CMK (cell line): ENCODE data around the gene LYAR.
A peak's percentile ranks its signal among the peaks of the same experiment; 100 is the strongest.

Experiments
- DNase-seq: peaks from one replicate; pipeline ENCODE4 v3.0.0-alpha.2; 2010; ENCODE audit warnings: low read depth

Gene LYAR, protein sequence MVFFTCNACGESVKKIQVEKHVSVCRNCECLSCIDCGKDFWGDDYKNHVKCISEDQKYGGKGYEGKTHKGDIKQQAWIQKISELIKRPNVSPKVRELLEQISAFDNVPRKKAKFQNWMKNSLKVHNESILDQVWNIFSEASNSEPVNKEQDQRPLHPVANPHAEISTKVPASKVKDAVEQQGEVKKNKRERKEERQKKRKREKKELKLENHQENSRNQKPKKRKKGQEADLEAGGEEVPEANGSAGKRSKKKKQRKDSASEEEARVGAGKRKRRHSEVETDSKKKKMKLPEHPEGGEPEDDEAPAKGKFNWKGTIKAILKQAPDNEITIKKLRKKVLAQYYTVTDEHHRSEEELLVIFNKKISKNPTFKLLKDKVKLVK

DNA sequence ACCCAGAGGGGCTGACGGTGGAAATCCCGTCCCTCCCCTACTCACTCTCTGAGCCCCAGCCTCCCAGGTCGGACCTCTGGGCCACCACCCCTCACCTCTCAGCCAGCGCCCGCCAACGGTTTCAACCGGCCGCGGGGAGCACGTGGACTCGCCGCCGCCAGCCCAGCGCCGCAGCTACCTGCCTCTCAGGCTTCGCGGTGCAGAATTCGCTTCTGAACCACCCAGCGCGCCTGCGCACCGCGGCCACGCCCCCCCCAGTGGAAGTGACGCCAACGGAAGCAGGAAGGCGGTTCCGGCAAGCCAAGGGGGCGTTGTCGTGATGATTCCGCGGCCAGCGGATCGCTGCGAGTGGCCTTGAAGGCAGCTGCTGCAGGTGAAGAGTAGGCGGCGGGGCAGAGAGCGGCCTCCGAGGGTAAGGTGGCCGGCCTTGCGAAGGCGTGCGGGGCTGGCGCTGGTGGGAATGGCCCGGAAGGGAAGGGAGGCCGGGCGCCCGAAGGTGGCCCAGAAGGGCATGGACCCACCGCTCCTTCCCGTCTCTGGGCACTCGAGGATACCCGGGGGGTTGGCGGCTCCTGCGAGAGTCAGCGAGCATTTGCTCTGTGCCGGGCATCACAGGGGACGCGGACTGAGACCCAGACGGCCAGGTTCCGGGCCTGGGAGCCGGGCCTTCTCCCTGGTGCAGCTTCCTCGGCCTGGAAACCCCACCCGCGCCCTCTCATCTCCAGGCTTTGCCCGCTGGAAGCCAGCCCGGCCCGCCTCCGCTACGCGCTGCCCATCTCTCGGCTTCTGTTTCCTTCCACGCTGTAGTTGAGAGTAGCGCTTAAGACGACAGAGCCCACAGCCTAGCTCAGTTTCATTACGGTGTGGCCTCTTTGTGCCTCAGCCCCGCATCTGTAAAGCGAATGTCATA is at the start of gene LYAR, which contains the start of gene ZBTB49:
TSS of gene LYAR (minus strand) at position 214 of the 910 bp plus-strand sequence. CDS start 6,412 bp downstream, outside the sequence.
TSS of gene ZBTB49 (plus strand) at position 311 of the 910 bp plus-strand sequence. CDS start 9,695 bp downstream, outside the sequence.
- DNase-seq, result peak; percentile 78

DNA sequence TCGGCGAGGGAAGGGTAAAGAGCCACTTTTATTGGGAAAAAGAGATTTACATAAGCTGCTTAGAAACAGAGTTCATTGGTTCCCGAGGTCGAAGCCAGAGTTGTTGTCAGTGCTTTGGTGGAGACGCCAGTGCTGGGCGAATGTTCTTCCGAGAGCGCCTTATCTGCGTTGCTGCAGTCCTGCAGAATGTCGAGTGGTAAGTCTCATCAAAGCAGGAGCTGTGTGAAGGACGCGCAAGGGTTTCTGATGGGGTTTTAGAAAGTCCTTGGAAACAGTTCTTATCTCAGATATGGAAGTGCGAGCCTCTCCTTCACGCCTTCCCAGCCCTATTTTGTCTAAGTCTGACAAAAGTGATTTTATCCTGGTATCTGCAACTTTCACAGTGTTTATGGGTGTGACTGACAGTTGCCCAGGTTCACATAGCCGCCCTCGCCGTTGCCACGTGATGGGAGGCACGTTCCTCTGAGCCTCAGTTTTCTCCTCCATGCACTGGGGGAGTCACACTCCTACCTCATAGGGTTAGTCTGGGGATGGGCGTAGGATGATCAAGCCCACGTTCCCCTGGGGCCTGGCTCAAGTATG is 49.6 kb upstream of the LYAR start:
- DNase-seq, result no peak

DNA sequence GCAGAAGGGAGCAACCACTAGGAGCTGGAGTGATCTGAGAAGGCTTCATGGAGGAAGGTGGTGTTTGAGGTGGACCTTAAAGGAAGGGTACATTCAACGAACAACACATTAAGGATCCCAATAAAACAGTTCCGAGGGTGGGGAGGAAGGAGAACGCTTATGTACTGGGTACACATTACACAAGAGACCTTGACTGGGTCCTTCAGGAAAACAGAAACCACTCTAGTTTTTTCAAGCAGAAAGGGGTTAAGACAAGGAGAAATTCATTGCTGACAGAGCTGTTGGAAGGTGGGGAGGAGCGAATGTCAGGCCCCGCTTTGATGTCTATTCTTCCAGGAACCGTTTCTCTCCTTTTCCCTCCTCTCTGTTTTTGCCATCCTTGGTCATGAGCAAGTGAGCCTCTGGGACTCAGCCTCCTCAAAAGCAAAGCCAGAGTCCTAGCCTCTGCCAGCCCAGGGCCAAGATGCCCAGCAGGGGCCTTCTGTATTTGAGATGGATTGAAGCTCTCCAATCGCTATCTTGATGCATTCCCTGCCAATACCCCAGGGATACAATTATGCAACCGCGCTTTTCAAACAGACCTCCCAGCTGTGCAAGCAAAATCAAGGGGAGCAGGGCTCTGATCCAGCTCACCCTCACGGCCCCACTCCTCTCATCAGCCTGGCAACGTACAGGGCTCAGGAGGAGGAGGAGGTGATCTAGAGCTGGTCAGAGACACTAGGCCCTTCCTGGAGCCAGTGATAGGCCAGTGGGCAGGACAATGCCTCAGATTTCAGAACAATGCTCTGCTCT is 48.5 kb upstream of the LYAR start:
- DNase-seq, result no peak

DNA sequence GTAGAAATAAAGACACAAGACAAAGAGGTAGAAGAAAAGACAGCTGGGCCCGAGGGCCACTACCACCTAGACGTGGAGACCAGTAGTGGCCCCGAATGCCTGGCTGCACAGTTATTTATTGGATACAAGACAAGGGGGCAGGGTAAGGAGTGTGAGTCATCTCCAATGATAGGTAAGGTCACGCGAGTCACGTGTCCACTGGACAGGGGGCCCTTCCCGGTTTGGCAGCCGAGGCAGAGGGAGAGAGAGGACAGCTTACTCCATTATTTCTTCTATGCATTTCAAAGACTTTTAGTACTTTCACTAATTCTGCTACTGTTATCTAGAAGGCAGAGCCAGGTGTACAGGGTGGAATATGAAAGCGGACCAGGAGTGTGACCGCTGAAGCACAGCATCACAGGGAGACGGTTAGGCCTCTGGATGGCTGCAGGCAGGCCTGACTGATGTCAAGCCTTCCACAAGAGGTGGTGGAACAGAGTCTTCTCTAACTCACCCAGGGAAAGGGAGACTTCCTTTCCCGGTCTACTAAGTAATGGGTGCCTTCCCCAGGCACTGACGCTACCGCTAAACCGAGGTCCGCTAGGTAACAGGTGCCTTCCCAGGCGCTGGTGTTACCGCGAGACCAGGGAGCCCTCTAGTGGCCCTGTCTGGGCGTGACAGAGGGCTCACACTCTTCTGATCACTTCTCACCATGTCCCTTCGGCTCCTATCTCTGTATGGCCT is 45.0 kb upstream of the LYAR start:
- no peak for DNase-seq

DNA sequence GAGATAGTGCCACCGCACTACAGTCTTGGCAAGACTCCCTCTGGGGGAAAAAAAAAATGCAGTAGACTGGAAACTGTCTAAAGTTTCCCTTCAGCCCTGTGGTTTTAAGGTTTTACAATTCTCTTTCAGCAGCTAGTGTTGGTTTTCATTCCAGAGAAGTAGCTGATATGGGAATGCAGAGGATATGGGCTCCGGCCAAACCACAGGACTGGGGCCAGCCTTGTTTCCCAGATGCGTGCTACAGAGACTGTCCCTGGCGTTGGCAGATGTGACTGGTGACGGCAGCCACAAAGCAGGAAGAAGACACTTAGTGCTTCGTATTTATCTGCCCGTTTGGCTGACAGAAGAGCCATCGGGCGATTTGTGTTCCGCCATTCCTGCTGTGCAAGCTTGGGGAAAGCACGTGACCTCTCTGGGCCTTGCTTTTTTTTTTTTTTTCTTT is 43.3 kb upstream of the LYAR start:
- peak; percentile 31 for DNase-seq

DNA sequence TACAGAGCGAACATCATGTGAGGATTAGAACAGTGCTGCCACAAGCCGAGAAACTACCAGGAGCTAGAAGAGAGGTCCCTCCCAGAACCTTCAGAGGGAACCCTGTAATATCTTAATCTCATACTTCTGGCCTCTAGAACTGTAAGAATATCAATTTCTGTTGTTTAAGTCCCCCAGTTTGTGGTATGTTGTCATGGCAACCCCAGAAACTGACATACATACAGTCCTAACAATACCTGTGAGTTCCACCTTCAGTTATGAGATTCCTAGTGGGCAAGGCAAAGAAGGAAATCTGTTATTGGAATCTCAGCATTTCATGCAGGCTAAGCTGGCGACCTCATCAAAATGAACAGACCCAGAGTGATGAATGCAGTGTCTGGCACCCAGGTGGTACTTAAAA is 42.6 kb upstream of the LYAR start:
- DNase-seq, result no peak

DNA sequence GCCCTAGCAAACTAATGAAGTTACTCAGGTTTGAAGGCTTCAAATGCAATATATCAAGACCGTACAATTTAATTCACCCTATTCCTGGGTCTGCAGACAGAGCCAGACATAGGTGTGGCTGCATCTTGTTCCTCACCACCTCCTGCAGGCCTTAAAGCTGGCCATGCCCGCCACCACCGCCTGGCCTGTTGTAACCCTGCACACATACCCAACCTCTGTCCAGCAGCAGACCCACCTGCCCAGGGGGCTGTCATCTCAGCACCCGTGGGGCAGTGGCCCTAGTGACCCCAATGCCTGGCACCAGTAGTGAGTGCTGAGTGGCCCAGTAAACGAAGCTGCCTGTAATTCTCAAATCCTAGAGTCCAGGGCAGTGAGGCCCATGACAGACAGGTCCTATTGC is 40.8 kb upstream of the LYAR start:
- no peak for DNase-seq

DNA sequence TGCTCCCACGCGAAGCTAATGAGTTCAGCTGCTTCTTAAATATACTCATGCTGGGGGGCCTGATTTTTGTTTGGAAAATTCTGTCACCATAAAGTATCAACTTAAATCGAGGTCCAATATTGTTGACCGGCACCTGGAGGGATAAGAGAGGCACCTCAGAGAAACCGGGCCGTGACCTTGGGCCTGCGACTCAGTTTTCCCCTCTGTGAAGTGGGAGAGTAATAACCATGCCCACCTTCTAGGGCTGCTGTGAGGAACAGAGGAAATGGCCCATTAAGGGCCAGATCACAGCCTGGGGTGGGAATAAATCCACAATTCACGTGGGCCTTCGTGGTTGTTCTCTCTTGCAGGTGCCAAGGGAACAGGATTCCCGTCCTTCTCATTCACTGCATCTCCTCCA is 39.5 kb upstream of the LYAR start:
- DNase-seq, result no peak

DNA sequence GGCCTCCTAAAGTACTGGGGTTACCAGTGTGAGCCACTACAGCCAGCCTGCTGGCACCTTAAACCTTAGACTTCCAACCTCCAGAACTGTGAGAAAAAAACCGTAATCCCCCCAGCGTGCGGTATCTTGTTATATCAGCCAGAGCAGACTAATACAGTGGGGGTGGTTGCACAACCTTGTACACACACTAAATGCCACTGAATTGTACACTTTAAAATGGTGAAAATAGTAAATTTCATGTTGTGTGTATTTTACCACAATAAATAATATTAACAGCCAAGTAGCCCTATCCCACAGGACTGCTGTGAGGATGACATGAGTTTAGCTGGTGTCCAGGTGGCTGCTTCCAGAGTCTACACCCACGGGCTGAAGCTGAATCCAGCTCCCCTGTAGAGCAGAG is 38.9 kb upstream of the LYAR start:
- no peak for DNase-seq

DNA sequence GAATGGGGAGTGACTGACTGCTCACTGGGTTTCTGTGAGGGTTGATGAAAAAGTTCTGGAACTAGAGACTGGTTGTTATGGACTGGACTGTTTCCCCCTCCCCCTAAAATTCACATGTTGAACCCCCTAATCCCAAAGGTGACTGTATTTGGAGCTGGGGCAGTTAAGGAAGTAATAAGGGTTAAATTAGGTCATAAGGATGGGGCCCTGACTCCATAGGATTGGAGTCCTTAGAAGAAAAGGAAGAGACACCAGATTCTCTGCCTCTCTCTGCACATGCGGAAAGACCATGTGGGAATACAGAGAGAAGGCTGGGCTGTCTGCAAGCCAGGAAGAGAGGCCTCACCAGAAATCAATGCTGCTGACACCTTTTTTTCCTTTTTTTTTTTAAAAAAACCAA is 38.3 kb upstream of the LYAR start:
- no peak for DNase-seq

DNA sequence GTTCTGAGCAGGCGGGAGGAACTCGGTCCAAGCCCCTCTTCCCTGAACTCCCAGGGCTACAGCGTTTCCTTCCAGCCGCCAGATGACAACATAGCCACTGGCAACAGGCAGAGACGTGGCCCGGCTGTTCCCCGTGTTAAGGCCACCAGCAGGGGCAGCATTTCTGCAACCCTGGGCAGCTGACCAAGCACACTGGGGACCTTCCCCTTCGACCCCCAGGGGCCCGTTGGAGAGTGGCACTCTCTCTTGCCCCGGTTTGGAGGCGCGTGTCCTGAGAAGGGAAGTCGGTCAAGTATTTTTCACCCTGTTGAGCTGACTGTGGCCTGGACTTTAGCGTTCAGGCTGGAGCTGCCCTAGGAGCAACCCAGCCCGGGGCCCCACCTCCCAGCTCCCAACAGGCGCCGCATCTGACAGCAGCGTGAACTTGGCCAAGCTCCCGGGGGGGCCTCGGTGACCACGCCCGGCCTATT is 37.7 kb upstream of the LYAR start:
- DNase-seq, result no peak

DNA sequence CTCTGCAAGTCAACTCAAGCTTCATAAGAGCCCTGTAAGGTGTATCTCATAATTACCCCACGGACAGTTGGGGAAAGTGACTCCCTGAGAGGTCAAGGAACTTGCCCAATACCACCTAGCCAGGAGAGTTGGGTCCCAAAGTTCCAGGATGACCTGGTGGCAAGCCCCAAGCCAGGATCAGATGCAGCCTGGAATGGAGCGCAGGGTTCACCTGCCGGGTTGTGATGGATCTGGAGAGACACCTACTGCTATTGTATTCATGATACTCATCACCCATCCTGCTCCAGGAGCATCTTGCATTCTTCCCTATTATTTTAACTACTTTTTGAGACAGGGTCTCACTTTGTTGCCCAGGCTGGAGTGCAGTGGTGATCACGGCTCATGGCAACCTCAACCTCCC is 36.2 kb upstream of the LYAR start:
- no peak for DNase-seq

DNA sequence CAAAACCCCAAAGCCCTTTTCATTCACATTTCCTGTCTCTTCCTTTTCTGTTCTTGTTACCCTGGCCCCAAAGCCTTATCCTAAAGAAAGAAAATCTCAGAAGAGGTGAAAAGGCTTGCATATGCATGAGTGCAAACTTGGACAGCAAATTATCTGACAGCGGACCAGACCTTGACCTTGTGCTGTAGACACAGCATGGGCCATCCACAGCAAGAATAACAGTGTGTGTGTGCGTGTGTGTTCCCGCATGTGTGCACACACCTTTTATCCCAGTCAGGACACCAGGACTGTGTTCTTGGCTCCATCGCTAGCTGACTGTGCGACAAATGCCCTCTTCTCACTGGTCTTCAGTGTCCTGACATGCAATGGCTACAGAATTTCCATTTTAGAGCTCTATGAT is 35.4 kb upstream of the LYAR start:
- no peak for DNase-seq

DNA sequence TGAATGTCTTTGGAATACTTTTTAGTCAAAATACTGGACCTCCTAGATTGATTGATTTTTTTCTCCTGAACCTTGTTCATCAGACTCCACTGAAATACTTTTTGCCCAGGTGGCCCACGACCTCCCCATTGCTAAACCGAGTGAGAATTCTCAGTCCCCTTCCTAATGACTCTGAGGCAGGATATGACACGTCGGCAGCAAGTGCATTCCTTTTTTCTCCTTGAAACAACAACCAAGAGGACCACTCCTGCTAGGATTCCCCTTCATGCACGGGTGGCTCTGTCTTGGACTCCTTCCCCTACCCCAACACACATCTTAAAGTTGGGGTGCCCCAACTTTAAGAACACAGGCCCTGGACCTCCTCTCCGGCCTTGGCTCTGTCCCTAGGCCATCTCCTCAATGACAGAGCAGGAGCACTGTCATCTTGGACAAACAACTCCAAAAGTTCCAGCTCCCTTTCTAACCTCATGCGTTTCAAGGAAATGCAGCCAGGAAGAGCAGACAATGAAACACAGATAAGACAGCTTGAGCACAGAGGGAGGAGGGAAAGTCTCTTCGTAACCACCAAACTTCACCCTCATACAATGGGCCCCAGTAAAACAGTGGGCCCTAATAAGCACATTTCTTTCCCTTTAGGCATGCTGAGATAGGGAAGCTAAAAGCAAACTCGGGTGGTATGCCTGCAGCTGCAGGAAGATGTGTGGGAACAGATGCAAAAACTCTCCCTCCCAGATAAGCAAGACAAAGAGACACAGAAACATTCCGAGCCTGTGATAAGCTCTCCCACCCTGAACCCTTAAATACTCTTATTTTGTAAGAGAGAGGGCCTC is 34.0 kb upstream of the LYAR start:
- peak; percentile 93 for DNase-seq

DNA sequence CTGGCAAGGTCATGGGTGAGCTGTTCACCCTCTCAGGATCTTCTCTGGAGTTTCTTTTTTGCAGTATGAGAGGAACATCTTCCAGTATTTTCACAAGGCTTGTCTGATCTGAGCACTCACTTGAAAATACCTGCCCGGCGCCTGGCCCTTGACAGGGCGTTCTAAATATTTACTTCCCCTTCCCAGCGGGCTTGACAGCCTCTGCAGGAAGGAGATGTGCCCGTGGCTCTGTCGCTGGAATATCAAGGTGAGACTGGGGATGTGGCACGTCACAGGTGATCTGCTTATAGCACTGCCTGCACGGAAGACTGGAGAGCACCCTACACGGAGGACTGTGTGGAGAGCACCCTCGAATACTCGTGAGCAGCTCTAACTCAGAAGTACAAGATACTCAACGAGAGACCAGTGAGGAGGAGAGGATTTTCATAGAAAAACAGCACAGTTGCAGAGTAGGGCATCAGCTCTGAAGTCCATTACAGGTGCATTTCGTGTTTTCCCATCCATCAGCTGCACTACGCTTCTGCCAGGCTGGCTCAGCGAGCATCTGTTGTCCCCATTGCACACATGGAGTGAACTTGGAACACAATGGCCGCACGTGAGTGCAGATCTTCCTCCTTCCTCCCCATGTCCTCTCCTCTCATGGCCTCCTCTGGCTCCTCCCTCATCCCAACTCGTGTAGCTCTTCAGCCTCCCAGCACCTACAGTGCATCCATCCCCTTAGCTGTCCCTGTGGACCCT is 32.2 kb upstream of the LYAR start:
- no peak for DNase-seq

DNA sequence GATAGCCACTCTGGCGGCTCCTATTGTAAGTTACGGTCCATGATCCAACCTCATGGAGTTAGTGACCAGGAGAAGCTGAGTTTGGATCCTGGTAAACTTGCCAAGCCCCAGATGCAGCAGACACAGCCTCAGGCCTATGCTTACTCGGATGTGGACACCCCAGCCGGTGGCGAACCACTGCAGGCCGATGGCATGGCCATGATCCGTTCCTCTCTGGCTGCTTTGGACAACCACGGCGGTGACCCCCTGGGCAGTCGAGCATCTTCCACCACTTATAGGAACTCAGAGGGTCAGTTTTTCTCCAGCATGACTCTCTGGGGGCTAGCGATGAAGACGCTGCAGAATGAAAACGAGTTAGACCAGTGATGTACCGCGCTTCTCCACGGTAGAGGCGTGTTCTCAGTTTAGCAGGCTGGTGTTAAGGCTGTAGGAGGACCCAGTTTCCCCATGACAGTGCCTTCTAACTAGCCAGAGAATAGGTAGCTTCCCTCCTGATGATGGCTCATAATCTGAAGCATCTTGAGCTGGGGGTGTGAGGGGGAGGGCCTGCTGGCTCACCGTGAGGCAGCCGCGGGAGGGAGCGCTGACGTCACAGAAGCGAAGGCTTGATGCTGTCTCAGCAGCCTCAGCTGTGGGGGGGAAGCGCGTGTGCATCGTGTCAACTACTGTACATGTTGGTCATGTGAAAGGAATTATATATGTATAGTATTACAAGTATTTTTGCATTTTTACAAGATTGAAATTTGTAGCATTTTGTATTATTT is 31.2 kb upstream of the LYAR start:
- no peak for DNase-seq

DNA sequence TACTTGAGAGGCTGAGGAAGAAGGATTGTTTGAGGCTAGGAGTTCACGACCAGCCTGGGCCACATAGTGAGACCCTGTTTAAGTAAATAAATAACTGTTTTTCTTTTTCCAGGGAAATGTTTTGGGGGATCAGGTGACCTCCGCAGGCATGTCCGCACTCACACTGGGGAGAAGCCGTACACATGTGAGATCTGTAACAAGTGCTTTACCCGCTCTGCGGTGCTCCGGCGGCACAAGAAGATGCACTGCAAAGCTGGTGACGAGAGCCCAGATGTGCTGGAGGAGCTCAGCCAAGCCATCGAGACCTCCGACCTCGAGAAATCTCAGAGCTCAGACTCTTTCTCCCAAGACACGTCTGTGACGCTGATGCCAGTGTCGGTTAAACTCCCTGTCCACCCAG is 30.6 kb upstream of the LYAR start:
- no peak for DNase-seq

DNA sequence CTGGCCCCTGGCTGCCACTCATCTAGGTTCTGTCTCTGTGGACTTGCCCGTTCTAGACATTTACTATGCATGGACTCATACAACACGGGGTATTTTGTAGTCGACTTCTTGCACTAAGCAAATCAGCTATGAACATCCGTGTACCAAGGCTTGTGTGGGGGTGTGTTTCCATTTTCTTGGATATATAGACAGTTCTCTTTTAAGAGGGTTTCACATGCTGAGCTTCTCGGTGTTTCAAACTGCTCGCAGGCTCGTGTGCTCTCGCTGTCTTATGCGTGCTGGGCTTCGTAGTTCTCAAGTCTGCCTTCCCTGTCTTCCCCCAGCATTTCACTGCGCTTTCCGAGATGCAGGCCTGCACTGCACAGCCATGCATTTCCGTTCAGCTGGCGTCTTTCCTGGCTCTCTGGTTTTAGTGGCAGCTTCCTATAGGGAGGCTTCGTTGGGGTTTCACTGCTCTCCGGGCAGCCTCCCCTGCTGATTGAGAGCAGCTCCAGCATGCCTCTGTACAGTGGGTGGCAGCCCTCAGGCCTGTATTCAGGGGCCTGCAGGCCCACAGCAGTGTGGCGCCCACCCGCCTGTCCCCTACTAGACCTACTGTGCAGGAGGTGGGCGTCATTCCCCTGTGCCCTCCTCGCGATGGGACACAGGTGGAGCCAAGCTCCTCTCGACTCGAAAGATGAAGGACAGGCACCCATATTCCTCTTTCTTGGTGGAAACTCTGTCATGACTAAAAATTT is 27.7 kb upstream of the LYAR start:
- DNase-seq, result no peak
